OCI-LY3 (cell line): ENCODE data around the gene MSI2.

Experiments
- CTCF ChIP-seq: fragments of 200-600, 300-600 bp; sonication (generic); IDR thresholded peaks from 2 replicates; pipeline ENCODE4 v1.5.1; 2014; ENCODE audit warnings: antibody characterized with exemption, low read length, low read depth
- EZH2phosphoT487 ChIP-seq: fragments of 200-600 bp; shearing (Covaris generic); IDR thresholded peaks from 2 replicates; pipeline ENCODE4 v1.6.1; 2018; ENCODE audit warnings: antibody characterized with exemption, mixed run types, low read depth

- TF ChIP-seq CTCF (no peak), EZH2phosphoT487 (no peak)
These were observed 210.2 kb downstream of the MSI2 start for GRCh38 chr17:57466521-57466920.
